Prostate gland (tissue), 2 donors: ENCODE data around the gene STRA8. TPM values are rescaled to one million over a fixed set of nuclear protein-coding genes. Genes with fewer than 3 reads are reported as not detected.

ENCODE experiments used
- DNase-seq: peaks from one replicate; pipeline ENCODE4 v3.0.0-alpha.2; 2019; ENCODE audit warnings: low spot score
- H3K27ac ChIP-seq, 2 donors: fragments of 200-600 bp; sonication (generic); 2 replicates each; pipeline ENCODE4 v1.5.1; 2017 to 2019
- H3K27me3 ChIP-seq: fragments of 200-600 bp; sonication (generic); replicated peaks from 2 replicates; pipeline ENCODE4 v1.5.1; 2019; ENCODE audit not compliant: insufficient read depth
- H3K36me3 ChIP-seq, 2 donors: fragments of 200-600 bp; sonication (generic); 1 replicate in 1 of 2; 2 replicates in 1 of 2; pipeline versions ENCODE4 v1.5.1 to v1.8.1; 2017 to 2019
- H3K4me1 ChIP-seq: fragments of 200-600 bp; sonication (generic); replicated peaks from 2 replicates; pipeline ENCODE4 v1.5.1; 2019
- H3K4me3 ChIP-seq, 2 donors: fragments of 200-600 bp; sonication (generic); 2 replicates each; pipeline ENCODE4 v1.5.1; 2017 to 2019
- H3K9me3 ChIP-seq: fragments of 200-600 bp; sonication (generic); 2 replicates; pipeline ENCODE4 v1.5.1; 2017
- POLR2A ChIP-seq: fragments of 450-650 bp; IDR thresholded peaks from one replicate; pipeline ENCODE4 v1.6.1; 2016; ENCODE audit warnings: antibody characterized with exemption, mild to moderate bottlenecking
- POLR2AphosphoS5 ChIP-seq: sonication (generic); formaldehyde crosslinking; IDR thresholded peaks from one replicate; pipeline ENCODE4 v1.6.1; 2017; ENCODE audit warnings: antibody characterized with exemption
- WGBS: methylation state at CpG from one replicate; pipeline ENCODE4 v1.1.5; 2018; 5-methylcytosine and 5-hydroxymethylcytosine counted together
- intact Hi-C: fragments of 100-400 bp; cut with DNase I; formaldehyde crosslinking; loops from one replicate; pipeline ENCODE4 v1.14.2; 2022
- total RNA-seq, 2 donors: library from RNA; depleted of rRNA; stranded (reverse); fragments of >200 nt; gene quantifications; one replicate each; pipeline ENCODE4 v1.1.0, GENCODE V29; 2016
- TF ChIP-seq, protein P1 (sequence below), 4 experiments: fragments of 200-600 bp in 2 of 4; fragments of 450-650 bp in 2 of 4; sonication (generic) in 2 of 4; IDR thresholded peaks; 1 replicate in 3 of 4; 2 replicates in 1 of 4; pipeline ENCODE4 v1.5.1; 2016 to 2019; ENCODE audit warnings: antibody characterized with exemption in 4 of 4, mild to moderate bottlenecking in 2 of 4, moderate library complexity in 2 of 4

STRA8 gene
- total RNA-seq, 2 donors from 2014 or later, result not detected

DNA sequence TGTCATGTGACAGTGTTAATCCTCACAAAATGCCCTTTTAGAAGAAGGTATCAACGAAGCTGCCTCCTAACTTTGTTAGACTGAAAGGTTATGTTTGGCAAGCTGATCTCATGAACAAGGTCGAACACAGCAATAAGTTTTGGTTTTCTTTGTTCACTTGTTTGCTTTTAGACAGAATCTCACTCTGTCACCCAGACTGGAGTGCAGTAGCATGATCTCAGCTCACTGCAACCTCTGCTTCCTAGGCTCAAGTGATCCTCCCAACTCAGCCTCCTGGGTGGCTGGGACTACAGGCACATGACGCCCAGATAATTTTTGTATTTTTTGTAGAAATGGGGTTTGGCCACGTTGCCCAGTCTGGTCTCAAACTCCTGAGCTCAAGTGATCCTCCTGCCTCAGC is 1.1 kb downstream of the STRA8 start:
- no peaks in the 10 kb centered on the region for H3K9me3 ChIP-seq
- 55% methylated on average over 4 of the region's 4 CpGs for WGBS
- H3K36me3 ChIP-seq, result no peaks in the 10 kb centered on the region
- no peak for DNase-seq
- no peaks in the 10 kb centered on the region for H3K4me1 ChIP-seq
- H3K27me3 ChIP-seq, result no peaks in the 10 kb centered on the region
- TF ChIP-seq, protein P1, sequence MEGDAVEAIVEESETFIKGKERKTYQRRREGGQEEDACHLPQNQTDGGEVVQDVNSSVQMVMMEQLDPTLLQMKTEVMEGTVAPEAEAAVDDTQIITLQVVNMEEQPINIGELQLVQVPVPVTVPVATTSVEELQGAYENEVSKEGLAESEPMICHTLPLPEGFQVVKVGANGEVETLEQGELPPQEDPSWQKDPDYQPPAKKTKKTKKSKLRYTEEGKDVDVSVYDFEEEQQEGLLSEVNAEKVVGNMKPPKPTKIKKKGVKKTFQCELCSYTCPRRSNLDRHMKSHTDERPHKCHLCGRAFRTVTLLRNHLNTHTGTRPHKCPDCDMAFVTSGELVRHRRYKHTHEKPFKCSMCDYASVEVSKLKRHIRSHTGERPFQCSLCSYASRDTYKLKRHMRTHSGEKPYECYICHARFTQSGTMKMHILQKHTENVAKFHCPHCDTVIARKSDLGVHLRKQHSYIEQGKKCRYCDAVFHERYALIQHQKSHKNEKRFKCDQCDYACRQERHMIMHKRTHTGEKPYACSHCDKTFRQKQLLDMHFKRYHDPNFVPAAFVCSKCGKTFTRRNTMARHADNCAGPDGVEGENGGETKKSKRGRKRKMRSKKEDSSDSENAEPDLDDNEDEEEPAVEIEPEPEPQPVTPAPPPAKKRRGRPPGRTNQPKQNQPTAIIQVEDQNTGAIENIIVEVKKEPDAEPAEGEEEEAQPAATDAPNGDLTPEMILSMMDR (IDR thresholded peaks at IDR 0.05), result no peak
- TF ChIP-seq POLR2AphosphoS5 (no peak), POLR2A (no peak)
- intact Hi-C loops, result no loop called here
- H3K27ac ChIP-seq, result no peak overlapping the region
- H3K4me3 ChIP-seq, result no peak overlapping the region

DNA sequence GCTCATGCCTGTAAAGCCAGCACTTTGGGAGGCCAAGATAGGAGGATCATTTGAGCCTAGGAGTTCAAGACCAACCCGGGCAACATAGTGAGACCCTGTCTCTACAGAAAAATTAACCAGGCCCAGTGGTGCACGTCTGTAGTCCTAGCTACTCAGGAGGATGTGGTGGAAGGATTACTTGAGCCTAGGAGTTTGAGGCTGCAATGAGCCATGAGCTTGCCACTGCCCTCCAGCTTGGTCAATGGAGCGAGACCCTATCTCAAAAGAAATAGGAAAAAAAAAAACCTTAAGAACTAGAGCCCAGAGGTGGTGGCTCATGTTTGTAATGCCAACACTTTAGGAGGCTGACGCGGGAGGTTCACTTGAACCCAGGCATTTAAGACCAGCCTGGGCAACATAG is 2.2 kb downstream of the STRA8 start:
- intact Hi-C loops, result no loop called here
- Histone ChIP-seq H3K27me3 (no peaks in the 10 kb centered on the region), H3K36me3 (no peaks in the 10 kb centered on the region), H3K9me3 (no peaks in the 10 kb centered on the region), H3K4me1 (no peaks in the 10 kb centered on the region), H3K4me3 (no peak overlapping the region), H3K27ac (no peak overlapping the region)
- TF ChIP-seq, protein P1 (IDR thresholded peaks at IDR 0.05), result no peak
- no peak for DNase-seq
- 96% methylated on average over 5 of the region's 5 CpGs for WGBS

DNA sequence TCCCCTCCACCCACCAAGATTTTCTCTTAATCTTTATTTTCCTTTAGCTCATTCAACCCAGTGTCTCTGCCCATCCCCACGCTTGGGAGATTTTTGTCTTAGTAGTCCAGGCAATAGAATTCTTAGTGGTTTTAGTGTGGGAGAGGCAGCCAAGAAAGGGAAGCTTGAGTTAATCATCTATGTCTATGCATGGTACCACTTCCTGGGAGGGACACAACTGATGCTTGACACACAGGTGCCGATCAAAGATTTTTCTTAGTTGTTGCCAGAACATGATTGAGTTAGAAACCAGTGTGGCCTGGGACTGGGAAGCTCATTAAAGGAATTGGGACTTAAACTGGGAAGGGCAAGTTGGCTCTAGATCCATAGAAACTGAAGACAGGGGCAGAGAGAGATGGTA is 3.1 kb downstream of the STRA8 start:
- no peak for DNase-seq
- WGBS, result 64% methylated on average over 2 of the region's 2 CpGs
- TF ChIP-seq, protein P1 (IDR thresholded peaks at IDR 0.05), result no peak
- TF ChIP-seq POLR2A, result no peak
- no peak for TF ChIP-seq POLR2AphosphoS5

DNA sequence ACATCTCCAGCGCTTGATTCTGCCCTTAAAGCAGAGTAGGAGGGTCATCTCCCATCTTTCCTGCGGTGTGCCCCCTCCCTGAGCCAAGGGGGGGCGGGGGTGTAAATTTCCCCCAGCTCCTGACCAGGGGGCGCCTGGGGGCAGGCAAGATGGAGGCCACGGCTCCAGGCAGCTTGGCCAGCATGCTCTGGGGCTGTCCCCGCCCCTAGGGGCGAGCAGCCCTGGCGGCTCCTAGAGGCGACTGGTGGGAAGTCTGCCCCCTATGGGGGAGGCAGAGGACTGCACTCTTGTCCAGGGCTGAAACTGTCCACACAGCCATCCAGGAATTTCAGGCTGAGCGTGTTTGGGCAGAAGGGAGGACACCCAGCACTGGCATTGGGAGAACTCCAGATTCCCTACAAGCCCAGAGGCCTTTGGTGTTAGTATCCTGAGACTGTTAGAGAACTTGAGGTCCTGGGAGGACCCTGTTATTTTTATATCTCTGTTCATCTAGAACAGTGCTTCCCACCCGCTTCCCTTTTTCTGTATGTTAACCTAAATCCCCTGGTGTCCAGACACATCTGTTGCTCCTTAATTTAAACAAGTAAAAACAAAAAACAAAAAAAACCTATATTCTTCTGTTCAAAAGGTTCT is 4.6 kb downstream of the STRA8 start:
- Histone ChIP-seq H3K27me3 (no peaks in the 10 kb centered on the region), H3K36me3 (no peaks in the 10 kb centered on the region), H3K4me3 (no peak overlapping the region), H3K27ac (no peak overlapping the region), H3K4me1 (no peaks in the 10 kb centered on the region), H3K9me3 (no peaks in the 10 kb centered on the region)
- intact Hi-C loops, result no loop called here
- DNase-seq, result no peak
- WGBS, result 91% methylated on average over 11 of the region's 11 CpGs
- TF ChIP-seq POLR2A, result no peak
- no peak for TF ChIP-seq POLR2AphosphoS5
- TF ChIP-seq, protein P1 (IDR thresholded peaks at IDR 0.05), result no peak

More for the DNA sequence above, 3.1 kb downstream of the STRA8 start:
- Histone ChIP-seq H3K27me3 (no peaks in the 10 kb centered on the region), H3K9me3 (no peaks in the 10 kb centered on the region), H3K4me1 (no peaks in the 10 kb centered on the region), H3K36me3 (no peaks in the 10 kb centered on the region), H3K27ac (no peak overlapping the region), H3K4me3 (no peak overlapping the region)
- intact Hi-C loops, result no loop called here

DNA sequence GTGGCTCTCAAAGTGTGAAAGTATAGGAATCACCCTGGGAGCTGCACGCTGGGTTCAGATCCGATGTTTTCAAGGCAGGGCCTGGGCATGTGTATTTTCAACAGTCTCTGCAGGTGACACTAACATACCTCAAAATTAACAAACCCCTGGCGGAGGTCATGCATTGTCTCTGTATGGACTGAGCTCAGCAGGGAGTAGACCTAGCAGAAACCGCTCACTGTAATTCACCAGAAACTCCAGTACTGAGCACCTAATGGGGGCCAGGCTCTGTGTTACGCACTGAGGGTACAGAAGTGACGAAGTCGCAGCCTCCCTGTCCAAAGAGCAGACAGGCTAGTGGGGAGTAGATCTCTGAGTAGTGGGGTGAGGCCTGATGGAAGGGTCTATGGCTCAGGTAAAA is 5.6 kb downstream of the STRA8 start:
- no peak overlapping the region for H3K4me3 ChIP-seq
- WGBS, result 92% methylated on average over 7 of the region's 7 CpGs
- intact Hi-C loops, result no loop called here
- DNase-seq, result no peak
- H3K4me1 ChIP-seq, result no peaks in the 10 kb centered on the region
- TF ChIP-seq, protein P1 (IDR thresholded peaks at IDR 0.05), result no peak
- TF ChIP-seq POLR2A (no peak), POLR2AphosphoS5 (no peak)
- H3K9me3 ChIP-seq, result no peaks in the 10 kb centered on the region
- no peaks in the 10 kb centered on the region for H3K27me3 ChIP-seq
- no peaks in the 10 kb centered on the region for H3K36me3 ChIP-seq
- H3K27ac ChIP-seq, result no peak overlapping the region
